GM19023 (cell line): Measurements from ENCODE around the gene FAM114A2.
"Not testable (repeated sequence)": the region's sequence is repeated elsewhere in the genome, so short reads cannot be mapped to it uniquely, and the experiment has no call there.

Experiments used
- ATAC-seq: cut with Tn5 transposase; IDR thresholded peaks from one replicate; pipeline ENCODE4 v1.9.1; 2021; ENCODE audit warnings: mild to moderate bottlenecking, moderate library complexity; ENCODE audit not compliant: unreplicated experiment

Gene FAM114A2

DNA sequence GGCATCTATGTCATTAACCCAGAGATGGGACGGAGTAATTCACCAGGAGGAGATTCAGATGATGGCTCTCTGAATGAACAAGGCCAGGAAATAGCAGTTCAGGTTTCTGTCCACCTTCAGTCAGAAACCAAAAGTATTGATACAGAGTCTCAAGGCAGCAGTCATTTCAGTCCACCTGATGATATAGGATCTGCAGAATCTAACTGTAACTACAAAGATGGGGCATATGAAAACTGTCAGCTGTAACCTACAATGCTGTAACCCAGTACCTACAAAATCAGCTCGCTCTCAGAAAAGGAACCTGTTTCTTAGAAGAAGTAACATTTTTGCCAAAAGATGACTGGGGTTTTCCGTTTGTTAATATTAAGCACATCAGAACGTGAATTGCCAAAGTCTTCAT, 14.8 kb upstream of the FAM114A2 start:
- no peak for ATAC-seq

DNA sequence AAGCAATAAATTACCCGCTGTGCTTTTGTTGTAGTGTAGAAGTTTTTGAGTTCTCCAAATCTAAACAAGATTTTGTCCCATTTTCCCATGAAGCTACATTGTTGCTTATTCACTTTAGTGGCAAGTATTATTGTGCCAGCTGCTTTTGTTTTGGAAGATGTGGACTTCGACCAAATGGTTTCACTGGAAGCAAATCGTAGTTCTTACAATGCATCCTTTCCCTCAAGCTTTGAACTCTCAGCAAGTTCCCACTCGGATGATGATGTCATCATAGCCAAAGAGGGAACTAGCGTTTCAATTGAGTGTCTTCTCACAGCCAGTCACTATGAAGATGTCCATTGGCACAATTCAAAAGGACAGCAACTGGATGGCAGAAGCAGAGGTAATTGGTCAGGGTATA, 10.9 kb upstream of the FAM114A2 start:
- no peak for ATAC-seq

DNA sequence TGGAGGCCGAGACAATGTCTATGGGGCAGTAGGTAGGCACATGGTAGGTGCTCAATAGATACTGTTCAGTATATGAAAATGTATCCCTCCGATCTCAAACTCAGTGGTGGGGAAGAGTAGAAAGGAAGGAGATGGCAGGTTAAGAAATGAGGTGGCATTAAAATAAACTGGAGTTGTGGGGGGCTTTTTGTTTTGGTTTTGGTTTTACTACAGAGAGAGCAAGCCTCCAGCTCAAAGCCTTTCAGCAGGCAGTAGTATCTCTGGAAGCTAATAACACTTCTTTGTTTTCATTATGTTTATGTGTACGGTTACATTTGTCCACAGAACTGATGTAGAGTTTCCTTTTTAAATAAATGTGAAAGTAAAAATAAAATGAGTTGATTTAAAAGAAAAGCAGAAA, 8.6 kb upstream of the FAM114A2 start:
- no peak for ATAC-seq

DNA sequence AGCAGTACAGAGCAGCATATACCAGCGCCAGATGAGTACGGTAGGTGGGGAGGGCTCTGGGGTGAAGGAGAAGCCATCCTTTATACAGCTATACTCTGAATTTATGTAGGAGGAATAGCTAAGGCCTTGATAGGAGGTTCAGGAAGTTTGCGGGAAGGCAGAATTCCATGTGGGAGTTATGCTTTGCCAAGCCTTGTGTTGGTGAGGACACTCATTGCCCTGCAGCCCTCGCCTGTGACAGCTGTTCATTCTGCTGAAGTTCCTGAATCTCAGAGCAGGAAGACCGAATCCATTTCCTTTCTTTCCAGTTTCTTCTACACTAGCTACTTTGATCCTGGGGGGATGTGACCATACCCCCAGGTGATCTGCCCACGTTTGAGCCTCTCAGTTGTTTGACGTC, 7.8 kb upstream of the FAM114A2 start:
- ATAC-seq = no peak

DNA sequence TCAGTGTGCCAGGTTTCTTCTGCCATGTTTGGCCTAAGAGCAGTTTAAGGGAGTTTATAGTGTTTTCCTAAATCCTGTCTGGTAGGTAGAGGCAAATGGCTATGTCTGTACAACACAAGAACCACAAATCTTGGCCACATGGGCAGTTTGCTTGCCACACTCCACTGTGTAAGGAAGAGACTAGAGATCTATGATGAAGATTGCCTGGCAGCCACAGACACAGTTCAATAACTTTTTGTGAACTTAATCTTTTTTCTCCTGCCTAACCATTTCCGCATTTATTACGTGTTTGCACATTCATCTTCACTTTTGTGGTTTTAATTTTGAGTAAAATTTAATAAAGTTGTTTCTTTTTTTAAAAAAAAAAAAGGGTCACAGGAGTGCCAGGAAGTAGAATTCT, 5.9 kb upstream of the FAM114A2 start:
- no peak for ATAC-seq

DNA sequence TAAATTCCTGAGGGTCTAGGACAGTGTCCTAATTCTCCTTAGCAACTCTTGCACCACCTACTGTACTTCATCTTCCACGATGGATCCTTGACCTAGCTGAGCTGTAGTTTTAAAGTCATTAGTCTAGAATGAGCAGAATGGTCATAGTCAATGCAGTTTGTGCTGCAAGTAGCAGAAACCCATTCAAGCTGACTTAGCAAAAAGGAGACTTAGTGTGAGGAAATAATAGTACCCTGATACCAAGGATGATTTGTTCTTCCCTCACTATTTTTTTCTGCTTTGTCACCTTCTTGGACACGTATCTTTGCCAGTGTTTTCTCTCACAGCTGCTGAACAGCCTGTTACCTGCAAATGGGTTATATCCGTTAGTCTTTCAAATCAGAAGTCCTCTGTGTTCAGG, 5.4 kb upstream of the FAM114A2 start:
- no peak for ATAC-seq

DNA sequence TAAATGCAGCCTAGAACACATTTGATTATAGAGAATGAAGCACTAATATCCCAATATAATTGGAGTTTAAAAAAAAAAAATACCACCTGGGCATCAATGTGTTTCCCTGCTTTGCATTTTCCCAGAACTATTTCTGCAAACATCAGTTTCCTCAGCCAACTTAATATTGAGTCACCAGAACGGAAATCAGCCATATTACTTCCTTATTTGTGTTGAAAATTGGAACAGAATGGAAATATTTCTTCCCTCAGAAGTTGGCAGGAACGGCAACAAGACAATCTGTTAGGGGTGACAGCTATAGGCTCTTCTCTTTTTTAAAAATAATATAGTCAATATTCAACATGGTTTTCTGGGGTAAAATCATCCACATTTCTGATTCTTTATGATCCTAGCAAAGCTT, 4.1 kb upstream of the FAM114A2 start:
- ATAC-seq = no peak

DNA sequence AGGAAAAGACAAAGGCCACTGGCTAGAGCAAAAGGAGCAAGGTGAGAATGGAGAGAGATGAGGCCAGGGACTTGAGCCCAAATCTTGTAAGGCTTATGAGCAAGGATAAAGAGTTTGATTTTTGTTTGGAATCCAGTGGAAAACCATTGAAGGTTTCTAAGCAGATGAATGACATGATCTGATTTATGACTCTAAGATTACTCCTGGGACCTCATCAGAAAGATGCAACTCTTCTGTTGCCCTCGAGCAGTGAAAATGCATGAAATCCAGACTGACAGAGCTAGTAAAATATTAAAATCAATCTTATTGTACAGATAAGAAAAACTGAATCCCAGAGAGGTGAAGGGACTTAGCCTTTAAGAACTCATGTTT, 734 bp upstream of the FAM114A2 start:
- no peak for ATAC-seq

DNA sequence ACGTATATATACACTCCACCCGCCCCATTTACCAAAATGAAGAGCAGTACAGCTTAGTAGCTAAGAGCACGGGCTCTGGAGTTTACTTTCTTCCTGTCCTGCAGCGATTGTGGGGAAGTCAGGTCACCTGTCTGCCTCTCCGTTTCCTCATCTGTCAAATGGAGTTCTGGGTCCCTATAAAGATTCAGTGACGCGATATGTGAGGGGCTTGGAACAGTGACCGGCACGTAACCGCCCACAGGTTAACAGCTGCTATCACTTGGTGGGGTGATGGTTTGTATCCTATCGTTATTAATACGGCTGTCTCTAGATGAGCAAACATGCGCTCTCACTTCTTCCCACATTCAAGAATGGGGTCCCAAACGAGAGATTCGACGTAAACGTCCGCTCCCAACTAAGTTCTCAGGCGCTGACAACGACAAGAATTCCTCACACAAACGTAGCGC, 426 bp downstream of the FAM114A2 start:
- ATAC-seq = peak; percentile 61

DNA sequence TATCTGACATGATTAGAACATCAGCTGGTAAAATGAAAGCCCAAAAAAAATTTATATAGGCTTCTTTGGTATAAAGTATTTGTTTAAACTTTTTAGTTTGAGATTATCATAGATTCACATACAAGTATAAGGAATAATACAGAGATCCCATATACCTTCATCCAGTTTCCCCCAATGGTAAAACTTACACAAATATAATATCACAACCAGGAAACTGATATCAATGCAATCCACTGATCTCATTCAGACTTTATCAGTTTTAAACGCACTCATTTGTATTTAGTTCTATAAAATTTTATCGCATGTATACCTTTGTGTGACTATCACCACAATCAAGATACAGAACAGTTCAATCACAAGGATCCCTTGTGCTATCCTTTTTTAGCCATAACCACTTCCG, 3.8 kb downstream of the FAM114A2 start:
- ATAC-seq = no peak

DNA sequence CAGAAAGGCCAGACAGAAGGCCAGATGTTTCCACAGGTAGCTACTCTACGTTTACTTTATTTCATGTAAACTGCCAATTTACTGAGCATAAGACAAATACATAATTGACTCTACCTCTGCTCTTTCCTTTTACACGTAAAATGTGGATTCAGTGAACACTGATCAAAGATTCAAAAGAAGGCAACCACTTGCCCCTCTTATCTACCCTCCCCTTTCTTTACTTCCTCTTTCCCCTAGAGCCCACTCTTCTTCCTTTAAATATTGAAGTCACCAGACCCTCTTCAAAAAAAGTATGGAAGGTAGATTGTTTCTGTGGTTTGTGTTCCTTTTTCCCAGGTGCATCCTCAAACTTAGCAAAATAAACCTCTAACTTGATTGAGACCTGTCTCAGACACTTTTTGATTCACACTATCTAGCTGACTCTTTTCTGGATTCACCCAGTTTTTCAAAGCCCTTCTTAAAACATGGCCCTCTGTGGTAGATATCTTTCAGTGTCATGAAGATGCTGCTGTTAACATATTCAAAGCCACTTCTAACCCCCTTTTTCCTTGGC, 6.7 kb downstream of the FAM114A2 start:
- ATAC-seq = no peak

DNA sequence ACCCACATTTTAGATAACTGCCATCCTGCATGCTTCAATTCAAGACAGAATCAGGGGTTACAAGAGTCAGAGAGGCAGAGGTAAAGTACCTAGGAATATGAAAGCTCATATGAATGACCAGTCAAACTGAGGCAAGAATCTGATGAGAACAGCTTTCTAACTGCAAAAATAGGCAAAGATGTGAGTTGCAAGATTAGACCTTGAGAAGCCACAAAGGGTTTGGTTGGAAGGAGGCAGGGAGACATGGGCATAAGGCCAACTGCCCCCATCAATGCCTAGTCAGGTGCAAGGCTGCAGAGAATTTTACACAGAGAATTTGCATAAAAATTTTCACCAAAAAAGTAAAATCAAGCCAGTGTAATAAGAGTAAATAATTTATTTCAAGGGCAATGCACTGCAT, 12.8 kb downstream of the FAM114A2 start:
- no peak for ATAC-seq

DNA sequence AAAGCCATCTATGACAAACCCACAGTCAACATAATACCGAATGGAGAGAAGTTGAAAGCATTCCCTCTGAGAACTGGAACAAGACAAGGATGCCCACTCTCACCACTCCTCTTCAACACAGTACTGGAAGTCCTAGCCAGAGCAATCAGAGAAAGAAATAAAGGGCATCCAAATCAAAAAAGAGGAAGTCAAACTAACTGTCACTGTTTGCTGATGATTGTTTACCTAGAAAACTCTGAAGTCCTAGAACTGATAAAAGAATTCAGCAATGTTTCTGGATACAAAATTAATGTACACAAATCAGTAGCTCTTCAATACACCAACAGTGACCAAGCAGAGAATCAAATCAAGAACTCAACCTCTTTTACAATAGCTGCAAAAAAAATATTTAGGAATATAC, 19.8 kb downstream of the FAM114A2 start:
- not testable (repeated sequence) for ATAC-seq

DNA sequence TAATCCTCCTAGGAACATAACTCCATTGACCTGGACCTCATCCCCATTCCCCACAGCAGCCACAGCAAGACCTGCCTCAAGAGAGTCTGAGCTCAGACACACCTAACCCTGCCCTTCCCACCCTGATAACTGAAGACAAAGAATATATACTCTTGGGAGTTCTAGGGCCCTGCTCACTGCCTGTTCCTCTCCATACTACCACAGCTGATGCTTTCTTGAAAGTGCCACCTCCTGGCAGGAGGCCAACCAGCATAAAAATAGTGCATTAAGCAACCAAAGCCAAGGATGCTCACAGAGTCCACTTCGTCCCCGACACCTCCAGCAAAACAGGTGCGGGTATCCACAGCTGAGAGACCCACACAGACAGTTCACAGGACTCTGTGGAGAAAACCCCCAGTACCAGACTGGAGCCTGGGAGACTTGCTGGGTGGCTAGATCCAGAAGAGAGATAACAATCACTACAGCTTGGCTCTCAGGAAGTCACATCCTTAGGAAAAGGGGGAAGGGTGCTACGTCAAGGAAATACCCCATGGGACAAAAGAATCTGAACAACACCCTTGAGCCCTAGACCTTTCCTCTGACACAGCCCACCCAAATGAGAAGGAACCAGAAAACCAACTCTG, 23.5 kb downstream of the FAM114A2 start:
- ATAC-seq = no peak

DNA sequence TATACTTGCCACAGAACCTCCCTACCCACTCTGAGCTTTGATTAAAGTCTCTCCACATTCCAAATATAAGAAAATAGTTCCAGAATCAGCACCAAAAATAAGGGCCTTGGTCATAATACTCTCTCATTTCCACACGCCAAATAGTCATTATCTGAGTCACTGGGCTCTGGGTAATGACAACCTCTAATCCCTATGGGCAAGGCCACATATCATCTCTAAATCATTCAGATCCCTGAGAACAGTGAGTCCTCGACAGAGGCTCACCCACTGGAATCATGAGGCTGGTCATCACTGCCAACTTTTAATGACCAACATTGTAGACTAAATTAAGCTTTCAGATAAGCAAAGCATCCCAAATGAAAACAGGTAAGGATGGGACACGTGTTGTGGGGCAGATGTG, 28.1 kb downstream of the FAM114A2 start:
- no peak for ATAC-seq

DNA sequence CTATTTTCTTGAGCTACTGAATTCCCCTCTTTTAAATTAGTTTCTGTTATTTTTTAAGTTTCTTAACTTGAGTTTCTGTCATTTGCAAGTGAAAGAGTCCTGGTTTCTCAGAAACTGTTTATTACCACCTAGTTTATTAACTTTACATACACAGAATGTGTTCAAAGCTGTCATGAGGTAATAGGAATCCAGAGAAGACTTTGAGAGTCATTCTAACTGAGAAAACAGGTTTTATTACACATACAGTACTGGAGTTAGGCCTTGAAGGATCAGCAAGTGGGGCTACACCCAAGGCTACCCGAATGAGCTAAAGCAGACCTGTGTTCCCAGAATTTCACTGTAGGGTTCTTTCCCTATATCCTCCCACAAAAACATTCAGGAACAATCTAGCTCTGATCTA, 33.1 kb downstream of the FAM114A2 start:
- no peak for ATAC-seq

DNA sequence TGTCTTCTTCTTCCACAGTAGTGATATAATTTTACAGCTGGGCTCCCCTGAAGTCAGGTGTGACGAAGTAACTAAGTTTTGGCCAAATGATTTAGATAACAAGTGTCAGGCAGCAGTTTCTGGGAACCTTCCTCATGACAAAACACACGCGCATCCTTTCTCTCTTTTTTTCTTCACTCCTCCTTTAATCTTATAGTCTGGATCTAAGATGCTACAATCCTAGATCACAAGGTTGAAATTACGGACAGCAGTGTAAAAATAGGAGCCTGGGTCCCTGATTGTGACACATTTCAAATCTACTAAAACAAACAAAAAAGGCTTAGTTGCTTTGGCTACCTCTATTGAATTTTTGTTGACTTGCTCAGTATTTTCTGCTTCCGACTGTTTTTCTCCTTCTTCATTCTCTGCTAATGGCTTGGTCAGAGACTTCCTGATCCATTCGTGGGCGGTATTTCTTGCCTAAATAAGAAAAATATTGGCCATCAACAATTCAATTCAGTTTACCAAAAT, 36.1 kb downstream of the FAM114A2 start:
- no peak for ATAC-seq

DNA sequence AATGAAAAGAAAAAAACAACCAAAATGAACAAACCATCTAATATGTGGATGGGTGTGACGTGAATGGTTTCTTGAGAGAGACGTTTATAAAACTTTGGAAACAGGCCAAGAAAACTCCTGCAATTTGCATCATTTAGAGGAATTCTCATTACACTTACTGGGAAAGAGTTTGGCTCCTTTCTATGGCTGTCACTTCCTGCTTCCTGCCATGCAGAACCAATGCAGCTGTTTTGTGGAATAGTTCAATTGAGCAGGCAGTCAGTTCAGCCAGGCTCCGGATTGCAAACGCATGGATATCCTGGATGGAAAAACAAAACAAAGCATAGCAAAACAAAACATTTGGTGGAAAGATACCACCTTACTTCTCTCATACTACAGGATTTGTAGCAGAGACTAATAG, 36.6 kb downstream of the FAM114A2 start:
- ATAC-seq = no peak

DNA sequence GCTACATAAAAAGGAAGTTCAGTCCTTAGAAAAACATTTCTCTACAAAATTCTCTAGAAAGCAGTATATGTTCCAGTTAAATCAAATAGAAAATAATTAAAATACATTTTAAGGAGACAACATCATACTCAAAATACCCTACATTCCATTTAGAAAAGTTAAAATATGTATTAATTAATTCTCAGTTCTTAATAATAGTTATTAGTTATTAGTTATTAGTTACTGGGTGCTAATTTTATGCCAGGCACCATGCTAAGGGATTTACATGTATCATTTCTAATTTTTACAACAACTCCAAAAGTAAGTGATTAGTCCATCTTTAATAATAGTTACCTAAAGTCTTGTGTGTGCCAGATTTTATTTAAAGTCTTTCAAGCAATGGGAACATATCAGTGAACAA, 38.0 kb downstream of the FAM114A2 start:
- ATAC-seq = no peak

DNA sequence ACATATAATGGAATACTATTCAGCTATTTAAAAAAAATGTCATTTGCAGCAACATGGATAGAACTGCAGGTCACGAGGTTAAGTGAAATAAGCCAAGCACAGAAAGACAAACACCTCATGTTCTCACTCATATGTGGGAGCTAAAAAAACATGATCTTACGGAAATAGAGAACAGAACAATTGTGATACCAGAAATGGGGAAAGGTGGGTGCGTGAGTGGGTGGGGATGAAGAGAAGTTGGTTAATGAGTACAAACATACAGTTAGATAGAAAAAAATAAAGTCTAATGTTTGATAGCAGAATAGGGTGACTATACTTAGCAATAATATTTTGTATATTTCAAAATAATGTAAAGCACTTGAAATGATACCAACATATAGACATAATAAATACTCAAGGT, 38.7 kb downstream of the FAM114A2 start:
- ATAC-seq = no peak

DNA sequence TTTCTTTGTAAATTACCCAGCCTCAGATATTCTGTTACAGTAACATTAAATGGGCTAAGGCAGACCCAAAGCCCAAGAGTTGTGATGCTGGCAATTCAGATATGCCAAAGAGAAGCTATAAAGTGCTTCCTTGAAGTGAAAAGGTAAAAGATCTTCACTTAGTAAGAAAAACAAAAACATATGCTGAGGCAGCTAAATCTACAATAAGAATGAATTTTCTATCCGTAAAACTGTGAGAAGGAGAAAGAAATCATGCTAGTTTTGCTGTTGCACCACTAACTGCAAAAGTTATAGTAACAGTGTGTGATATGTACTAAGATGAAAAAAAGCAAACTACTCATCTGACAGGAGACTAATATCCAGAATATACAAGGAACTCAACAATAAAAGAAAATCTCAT, 39.9 kb downstream of the FAM114A2 start:
- ATAC-seq = no peak

DNA sequence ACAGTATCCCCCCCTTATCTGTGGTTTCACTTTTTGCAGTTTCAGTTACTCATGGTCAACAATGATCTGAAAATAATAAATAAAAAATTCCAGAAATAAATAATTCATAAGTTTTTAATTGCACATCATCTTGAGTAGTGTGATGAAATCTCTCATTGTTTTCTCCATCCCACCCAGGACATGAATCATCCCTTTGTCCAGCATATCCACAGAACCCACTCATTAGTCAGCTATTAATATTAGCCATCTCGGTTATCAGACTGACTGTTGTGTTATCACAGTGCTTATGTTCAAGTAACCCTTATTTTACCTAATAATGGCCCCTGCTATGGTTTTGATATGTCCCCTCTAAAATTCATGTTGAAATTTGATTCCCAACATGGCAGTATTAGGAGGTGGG, 40.7 kb downstream of the FAM114A2 start:
- ATAC-seq = no peak

DNA sequence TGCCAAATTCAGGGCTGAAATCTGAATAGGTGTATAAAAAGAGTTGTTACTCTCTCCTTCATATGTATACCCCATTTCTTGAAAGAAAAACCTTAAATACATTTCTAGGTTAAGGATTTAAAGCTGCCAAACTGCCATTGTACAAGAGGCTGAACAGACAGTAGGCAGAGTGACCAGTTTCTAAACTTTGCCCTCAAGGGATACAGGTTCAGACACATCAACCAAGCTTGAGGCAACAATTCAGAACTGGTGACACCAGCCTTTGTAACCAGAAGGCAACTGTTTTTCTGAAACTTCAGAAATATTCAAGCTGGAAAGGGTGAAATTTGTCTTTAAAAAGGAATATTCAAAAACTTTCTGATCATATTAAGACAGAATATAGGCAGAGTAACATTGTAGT, 47.5 kb downstream of the FAM114A2 start:
- ATAC-seq = no peak
